Prostate gland (tissue), 2 donors: ENCODE data around the gene CRIP3. TPM values are rescaled to one million over a fixed set of nuclear protein-coding genes. Genes with fewer than 3 reads are reported as not detected.

Experiments used
- DNase-seq: peaks from one replicate; pipeline ENCODE4 v3.0.0-alpha.2; 2019; ENCODE audit warnings: low spot score
- H3K27ac ChIP-seq, 2 donors: fragments of 200-600 bp; sonication (generic); 2 replicates each; pipeline ENCODE4 v1.5.1; 2017 to 2019
- H3K27me3 ChIP-seq: fragments of 200-600 bp; sonication (generic); replicated peaks from 2 replicates; pipeline ENCODE4 v1.5.1; 2019; ENCODE audit not compliant: insufficient read depth
- H3K36me3 ChIP-seq, 2 donors: fragments of 200-600 bp; sonication (generic); 1 replicate in 1 of 2; 2 replicates in 1 of 2; pipeline versions ENCODE4 v1.5.1 to v1.8.1; 2017 to 2019
- H3K4me1 ChIP-seq: fragments of 200-600 bp; sonication (generic); replicated peaks from 2 replicates; pipeline ENCODE4 v1.5.1; 2019
- H3K4me3 ChIP-seq, 2 donors: fragments of 200-600 bp; sonication (generic); 2 replicates each; pipeline ENCODE4 v1.5.1; 2017 to 2019
- H3K9me3 ChIP-seq: fragments of 200-600 bp; sonication (generic); 2 replicates; pipeline ENCODE4 v1.5.1; 2017
- CTCF ChIP-seq, 4 experiments: fragments of 200-600 bp in 2 of 4; fragments of 450-650 bp in 2 of 4; sonication (generic) in 2 of 4; IDR thresholded peaks; 1 replicate in 3 of 4; 2 replicates in 1 of 4; pipeline ENCODE4 v1.5.1; 2016 to 2019; ENCODE audit warnings: antibody characterized with exemption in 4 of 4, mild to moderate bottlenecking in 2 of 4, moderate library complexity in 2 of 4
- POLR2A ChIP-seq: fragments of 450-650 bp; IDR thresholded peaks from one replicate; pipeline ENCODE4 v1.6.1; 2016; ENCODE audit warnings: antibody characterized with exemption, mild to moderate bottlenecking
- POLR2AphosphoS5 ChIP-seq: sonication (generic); formaldehyde crosslinking; IDR thresholded peaks from one replicate; pipeline ENCODE4 v1.6.1; 2017; ENCODE audit warnings: antibody characterized with exemption
- WGBS: methylation state at CpG from one replicate; pipeline ENCODE4 v1.1.5; 2018; 5-methylcytosine and 5-hydroxymethylcytosine counted together
- intact Hi-C: fragments of 100-400 bp; cut with DNase I; formaldehyde crosslinking; loops from one replicate; pipeline ENCODE4 v1.14.2; 2022
- total RNA-seq, 2 donors: library from RNA; depleted of rRNA; stranded (reverse); fragments of >200 nt; gene quantifications; one replicate each; pipeline ENCODE4 v1.1.0, GENCODE V29; 2016

CRIP3 gene
- total RNA-seq, 2 donors from 2014 or later = 0.55 to 7.3 TPM

GRCh38 chr6:43269273-43270007 lies 39.2 kb downstream of the CRIP3 start:
- Histone ChIP-seq H3K27ac (peak overlapping the region; percentile 13 to 64), H3K4me3 (peak overlapping the region; percentile 5 to 21), H3K36me3 (no peaks in the 10 kb centered on the region), H3K27me3 (no peaks in the 10 kb centered on the region), H3K9me3 (no peaks in the 10 kb centered on the region), H3K4me1 (peaks cover 5% of the 10 kb centered on the region)
- DNase-seq = no peak
- 4% methylated on average over 38 of the region's 44 CpGs for WGBS
- TF ChIP-seq POLR2AphosphoS5 = no peak
- TF ChIP-seq CTCF (IDR thresholded peaks at IDR 0.05) = no peak
- TF ChIP-seq POLR2A = no peak
- intact Hi-C loops = loop anchor here (10.0 kb wide), 1 partner anchor 225 kb away; no protein-coding TSS in a partner anchor

- no peaks in the 10 kb centered on the region for H3K27me3 ChIP-seq
- TF ChIP-seq POLR2AphosphoS5 (no peak), POLR2A (no peak), CTCF (IDR thresholded peaks at IDR 0.05) (no peak)
- H3K9me3 ChIP-seq = no peaks in the 10 kb centered on the region
- intact Hi-C loops = loop anchor here (10.0 kb wide), 1 partner anchor 226 kb away; no protein-coding TSS in a partner anchor
- DNase-seq = no peak
- WGBS = 73% methylated on average over 10 of the region's 10 CpGs
- no peaks in the 10 kb centered on the region for H3K36me3 ChIP-seq
- H3K4me3 ChIP-seq = no peak overlapping the region
- peaks cover 5% of the 10 kb centered on the region for H3K4me1 ChIP-seq
- H3K27ac ChIP-seq = peak overlapping the region; percentile 13 to 64
These were observed 39.8 kb downstream of the CRIP3 start for GRCh38 chr6:43268782-43269272.

GRCh38 chr6:43268355-43268700 lies 40.3 kb downstream of the CRIP3 start:
- Histone ChIP-seq H3K4me1 (peaks cover 5% of the 10 kb centered on the region), H3K9me3 (no peaks in the 10 kb centered on the region), H3K36me3 (no peaks in the 10 kb centered on the region), H3K27ac (peak overlapping the region; percentile 46 to 64), H3K4me3 (no peak overlapping the region), H3K27me3 (no peaks in the 10 kb centered on the region)
- 38% methylated on average over 3 of the region's 3 CpGs for WGBS
- intact Hi-C loops = loop anchor here (10.0 kb wide), 1 partner anchor 226 kb away; no protein-coding TSS in a partner anchor
- DNase-seq = no peak
- TF ChIP-seq POLR2A = no peak
- no peak for TF ChIP-seq CTCF (IDR thresholded peaks at IDR 0.05)
- TF ChIP-seq POLR2AphosphoS5 = no peak

GRCh38 chr6:43267619-43268354 lies 40.8 kb downstream of the CRIP3 start:
- WGBS = 83% methylated on average over 7 of the region's 7 CpGs
- TF ChIP-seq POLR2AphosphoS5 (no peak), CTCF (IDR thresholded peaks at IDR 0.05) (no peak)
- Histone ChIP-seq H3K36me3 (no peaks in the 10 kb centered on the region), H3K4me1 (peaks cover 5% of the 10 kb centered on the region), H3K9me3 (no peaks in the 10 kb centered on the region), H3K27me3 (no peaks in the 10 kb centered on the region), H3K27ac (peak overlapping the region; percentile 46 to 64), H3K4me3 (no peak overlapping the region)
- no peak for DNase-seq
- intact Hi-C loops = loop anchor here (10.0 kb wide), 1 partner anchor 227 kb away; no protein-coding TSS in a partner anchor
